ENCODE measurements around the gene ATP6V1G1.
A peak's percentile ranks its signal among the peaks of the same experiment; 100 is the strongest.
"Not testable (repeated sequence)": the region's sequence is repeated elsewhere in the genome, so short reads cannot be mapped to it uniquely, and the experiment has no call there.

ATP6V1G1 gene

GRCh38 chr9:114591291-114591787 lies 3.8 kb downstream of the ATP6V1G1 start:
- Mint-ChIP-seq H3K27ac (peak overlapping the region; percentile 89), H3K36me3 (peaks cover 59% of the 10 kb centered on the region), H3K4me1 (peaks cover 64% of the 10 kb centered on the region), H3K27me3 (peaks cover 3% of the 10 kb centered on the region), H3K9me3 (no peaks in the 10 kb centered on the region), H3K4me3 (peak overlapping the region; percentile 50)
- CTCF ChIA-PET, result interaction anchor here (0.6 to 7.1 kb wide), 13 partner anchors 19 to 186 kb away, joined by 3 to 166 read pairs (median 10); partner anchors contain the start of gene TMEM268
- DNase-seq, result no peak

DNA sequence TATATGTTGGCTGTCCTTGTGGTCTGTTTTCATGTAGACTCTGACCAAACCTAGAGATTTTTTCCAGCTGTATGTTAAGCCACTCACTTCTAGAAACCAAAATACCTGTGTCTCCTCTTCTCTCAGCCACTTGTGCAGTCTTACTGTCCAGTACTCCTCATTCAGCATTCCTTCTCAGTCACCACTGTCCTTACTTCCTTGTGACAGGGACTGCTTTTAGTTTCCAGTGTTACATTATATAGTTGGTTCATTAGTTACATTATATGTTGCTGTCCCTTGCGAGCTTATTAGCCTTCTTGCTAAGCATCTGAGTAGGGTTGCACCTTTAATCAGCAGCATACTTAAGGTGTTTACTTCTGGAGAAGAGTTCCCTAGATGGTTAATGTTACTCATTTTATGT lies 4.3 kb downstream of the ATP6V1G1 start:
- CTCF ChIA-PET, result interaction anchor here (0.6 to 7.1 kb wide), 25 partner anchors 9 to 423 kb away, joined by 3 to 166 read pairs (median 6); partner anchors contain the start of genes TMEM268 and WHRN
- no peak for DNase-seq
- peaks cover 63% of the 10 kb centered on the region for H3K36me3 Mint-ChIP-seq
- no peaks in the 10 kb centered on the region for H3K9me3 Mint-ChIP-seq
- peaks cover 66% of the 10 kb centered on the region for H3K4me1 Mint-ChIP-seq
- peak overlapping the region; percentile 89 for H3K27ac Mint-ChIP-seq
- peaks cover 3% of the 10 kb centered on the region for H3K27me3 Mint-ChIP-seq
- H3K4me3 Mint-ChIP-seq, result peak overlapping the region; percentile 50

DNA sequence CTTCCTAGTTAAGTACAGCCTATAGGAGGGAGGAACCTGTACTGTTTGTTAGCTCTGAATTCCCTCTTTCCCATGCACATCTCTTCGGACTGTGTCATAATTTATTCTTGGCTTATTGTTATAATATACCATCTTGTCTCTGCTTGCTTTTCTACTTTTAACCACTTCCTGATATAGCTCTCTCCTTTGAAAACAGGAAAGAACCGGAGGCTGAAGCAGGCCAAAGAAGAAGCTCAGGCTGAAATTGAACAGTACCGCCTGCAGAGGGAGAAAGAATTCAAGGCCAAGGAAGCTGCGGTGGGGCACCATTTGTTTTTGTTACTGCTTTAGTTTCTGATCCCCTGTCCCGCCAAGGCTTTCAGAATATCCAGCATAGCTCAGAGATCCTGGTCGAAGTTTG lies 4.8 kb downstream of the ATP6V1G1 start:
- Mint-ChIP-seq H3K27ac (peak overlapping the region; percentile 89), H3K9me3 (no peaks in the 10 kb centered on the region), H3K27me3 (peaks cover 3% of the 10 kb centered on the region), H3K36me3 (peaks cover 66% of the 10 kb centered on the region), H3K4me3 (peak overlapping the region; percentile 50), H3K4me1 (peaks cover 62% of the 10 kb centered on the region)
- CTCF ChIA-PET, result interaction anchor here (0.6 to 7.1 kb wide), 29 partner anchors 9 to 569 kb away, joined by 3 to 166 read pairs (median 6); partner anchors contain the start of genes TMEM268 and WHRN
- DNase-seq, result peak; percentile 81

GRCh38 chr9:114594136-114594535 lies 6.6 kb downstream of the ATP6V1G1 start:
- Mint-ChIP-seq H3K4me3 (no peak overlapping the region), H3K4me1 (peaks cover 57% of the 10 kb centered on the region), H3K27me3 (no peaks in the 10 kb centered on the region), H3K9me3 (no peaks in the 10 kb centered on the region), H3K36me3 (peaks cover 67% of the 10 kb centered on the region), H3K27ac (no peak overlapping the region)
- no peak for DNase-seq
- CTCF ChIA-PET, result interaction anchor here (1.3 to 7.1 kb wide), 2 partner anchors 60 to 90 kb away, joined by 4 to 166 read pairs; no protein-coding TSS in a partner anchor

GRCh38 chr9:114600502-114601248 lies 13.1 kb downstream of the ATP6V1G1 start:
- not testable (repeated sequence) for H3K27me3 Mint-ChIP-seq, H3K27ac Mint-ChIP-seq, H3K4me3 Mint-ChIP-seq, DNase-seq
- Mint-ChIP-seq H3K9me3 (peaks cover 15% of the 10 kb centered on the region), H3K36me3 (peaks cover 61% of the 10 kb centered on the region), H3K4me1 (peaks cover 10% of the 10 kb centered on the region)
- CTCF ChIA-PET, result interaction anchor here (2.2 kb wide), 1 partner anchor 52 kb away, joined by 10 read pairs; no protein-coding TSS in a partner anchor

DNA sequence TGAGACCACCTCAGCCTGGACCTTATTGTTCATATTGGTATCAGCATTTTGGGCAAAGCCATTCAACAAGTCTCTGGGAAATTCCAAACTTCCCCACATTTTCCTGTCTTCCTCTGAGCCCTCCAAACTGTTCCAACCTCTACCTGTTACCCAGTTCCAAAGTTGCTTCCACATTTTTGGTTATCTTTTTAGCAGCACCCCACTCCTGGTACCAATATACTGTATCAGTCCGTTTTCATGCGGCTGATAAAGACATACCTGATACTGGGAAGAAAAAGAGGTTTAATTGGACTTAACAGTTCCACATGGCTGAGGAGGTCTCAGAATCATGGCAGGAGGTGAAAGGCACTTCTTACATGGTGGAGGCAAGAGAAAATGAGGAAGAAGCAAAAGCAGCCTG lies 14.2 kb downstream of the ATP6V1G1 start:
- Mint-ChIP-seq H3K36me3 (peaks cover 53% of the 10 kb centered on the region), H3K27ac (peak overlapping the region; percentile 67)

DNA sequence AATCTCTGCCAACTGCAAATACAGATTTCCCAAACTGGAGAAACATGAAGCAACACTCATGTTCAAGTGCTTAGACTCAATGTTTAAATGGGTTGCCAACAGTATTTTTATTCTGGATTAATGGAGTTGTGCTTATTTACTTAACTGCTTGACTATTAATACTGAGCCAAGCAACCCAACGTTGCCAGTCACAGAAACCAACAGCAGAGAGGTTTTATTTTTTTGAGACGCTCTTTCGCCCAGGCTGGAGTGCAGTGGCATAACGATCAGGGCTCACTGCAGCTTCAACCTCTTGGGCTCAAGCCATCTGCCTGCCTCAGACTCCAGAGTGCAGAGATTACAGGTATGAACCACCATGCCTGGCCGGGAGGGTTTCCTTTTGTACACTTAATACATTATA lies 15.1 kb downstream of the ATP6V1G1 start:
- Mint-ChIP-seq H3K4me3 (no peak overlapping the region), H3K36me3 (peaks cover 48% of the 10 kb centered on the region), H3K9me3 (peaks cover 15% of the 10 kb centered on the region), H3K27me3 (no peaks in the 10 kb centered on the region), H3K27ac (no peak overlapping the region), H3K4me1 (no peaks in the 10 kb centered on the region)
- CTCF ChIA-PET, result interaction anchor here (2.0 kb wide), 1 partner anchor 10 kb away, joined by 9 read pairs; no protein-coding TSS in a partner anchor
- no peak for DNase-seq

More for the DNA sequence above, 14.2 kb downstream of the ATP6V1G1 start:
- H3K4me3 Mint-ChIP-seq, CTCF ChIA-PET, DNase-seq, H3K27me3 Mint-ChIP-seq, H3K4me1 Mint-ChIP-seq: not testable (repeated sequence)
- H3K9me3 Mint-ChIP-seq, result peaks cover 15% of the 10 kb centered on the region

GRCh38 chr9:114603248-114603647 lies 15.7 kb downstream of the ATP6V1G1 start:
- peaks cover 44% of the 10 kb centered on the region for H3K36me3 Mint-ChIP-seq
- no peaks in the 10 kb centered on the region for H3K4me1 Mint-ChIP-seq
- no peak overlapping the region for H3K27ac Mint-ChIP-seq
- CTCF ChIA-PET, result interaction anchor here (1.1 to 2.0 kb wide), 2 partner anchors 9 to 11 kb away, joined by 3 to 9 read pairs; no protein-coding TSS in a partner anchor
- peaks cover 15% of the 10 kb centered on the region for H3K9me3 Mint-ChIP-seq
- H3K4me3 Mint-ChIP-seq, result no peak overlapping the region
- no peak for DNase-seq
- no peaks in the 10 kb centered on the region for H3K27me3 Mint-ChIP-seq

DNA sequence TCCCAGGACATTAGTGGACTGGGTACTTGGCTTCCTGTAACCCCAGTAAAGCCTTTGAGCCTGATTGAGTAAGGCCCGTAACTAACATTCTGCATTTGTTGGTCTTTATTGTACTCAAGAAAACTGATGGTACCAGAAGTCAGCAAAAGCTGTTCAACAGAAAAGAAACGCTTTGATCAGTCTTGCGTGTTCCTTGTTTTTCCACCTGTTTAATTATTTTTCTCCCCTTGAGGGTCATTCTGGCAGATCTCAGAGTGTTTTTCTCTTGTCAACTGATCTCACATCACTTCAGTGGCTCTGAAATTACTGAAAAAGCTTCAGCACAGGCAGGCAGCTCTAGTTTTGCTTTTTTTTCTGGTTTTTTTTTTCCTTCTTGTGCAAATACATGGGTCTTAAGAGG lies 17.4 kb downstream of the ATP6V1G1 start:
- H3K4me1 Mint-ChIP-seq, result peaks cover 7% of the 10 kb centered on the region
- no peak overlapping the region for H3K4me3 Mint-ChIP-seq
- CTCF ChIA-PET, result interaction anchor here (1.0 kb wide), 1 partner anchor 49 kb away, joined by 5 read pairs; no protein-coding TSS in a partner anchor
- peaks cover 15% of the 10 kb centered on the region for H3K9me3 Mint-ChIP-seq
- peaks cover 31% of the 10 kb centered on the region for H3K36me3 Mint-ChIP-seq
- peak overlapping the region; percentile 51 for H3K27ac Mint-ChIP-seq
- H3K27me3 Mint-ChIP-seq, result no peaks in the 10 kb centered on the region
- no peak for DNase-seq

GRCh38 chr9:114606068-114606467 lies 18.5 kb downstream of the ATP6V1G1 start:
- CTCF ChIA-PET, result interaction anchor here (0.9 to 1.7 kb wide), 2 partner anchors 13 to 47 kb away, joined by 4 to 6 read pairs; no protein-coding TSS in a partner anchor
- H3K9me3 Mint-ChIP-seq, result peaks cover 12% of the 10 kb centered on the region
- H3K4me3 Mint-ChIP-seq, result no peak overlapping the region

GRCh38 chr9:114606597-114607207 lies 19.1 kb downstream of the ATP6V1G1 start:
- Mint-ChIP-seq H3K27ac (no peak overlapping the region), H3K4me1 (peaks cover 17% of the 10 kb centered on the region), H3K27me3 (no peaks in the 10 kb centered on the region), H3K36me3 (peaks cover 15% of the 10 kb centered on the region), H3K4me3 (no peak overlapping the region), H3K9me3 (peaks cover 7% of the 10 kb centered on the region)
- no peak for DNase-seq
- CTCF ChIA-PET, result interaction anchor here (0.9 to 1.7 kb wide), 2 partner anchors 14 to 47 kb away, joined by 4 to 6 read pairs; no protein-coding TSS in a partner anchor

More at GRCh38 chr9:114606068-114606467, 18.5 kb downstream of the ATP6V1G1 start:
- H3K27ac Mint-ChIP-seq, result no peak overlapping the region
- peaks cover 16% of the 10 kb centered on the region for H3K4me1 Mint-ChIP-seq
- peaks cover 21% of the 10 kb centered on the region for H3K36me3 Mint-ChIP-seq
- no peaks in the 10 kb centered on the region for H3K27me3 Mint-ChIP-seq
- no peak for DNase-seq

DNA sequence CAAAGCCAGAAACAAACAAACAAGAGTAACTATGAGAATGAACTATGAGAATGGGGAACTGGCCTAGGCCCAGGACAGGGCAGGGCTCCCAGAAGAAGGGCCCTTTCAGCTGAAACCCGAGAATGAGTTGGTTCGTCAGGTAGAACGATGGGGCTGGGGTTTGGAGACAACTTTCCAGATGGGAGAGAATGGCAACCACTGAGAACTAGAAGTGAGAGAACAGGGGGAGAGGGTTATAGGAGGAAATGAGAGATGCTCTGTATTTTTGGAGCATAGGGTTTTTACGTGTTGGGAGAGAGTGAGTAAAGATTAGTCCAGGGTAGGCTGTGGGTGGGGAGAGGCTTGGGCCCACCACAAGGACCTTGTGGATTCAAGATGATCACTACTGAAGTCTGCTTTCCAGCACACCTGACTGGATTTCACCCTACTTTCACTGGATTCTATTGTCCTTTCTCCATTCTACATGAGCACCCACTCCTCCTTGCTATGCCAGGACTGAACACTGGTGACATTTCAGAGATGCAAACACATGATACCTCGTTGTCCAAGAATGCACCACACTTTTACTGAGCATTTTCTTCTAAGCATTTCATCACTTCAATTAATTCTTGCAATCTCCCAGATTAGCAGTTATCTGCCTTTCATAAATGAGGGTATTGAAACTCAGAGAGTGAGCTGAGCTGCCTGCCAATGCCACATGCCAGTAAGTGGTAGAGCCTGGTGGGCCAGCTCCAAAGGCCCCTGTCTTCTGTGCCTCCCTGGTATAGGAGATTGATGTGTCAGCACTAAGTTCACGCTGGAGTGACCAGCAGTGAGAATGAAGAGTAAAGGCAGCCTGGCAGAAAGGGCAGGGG lies 20.3 kb downstream of the ATP6V1G1 start:
- DNase-seq, result no peak
- Mint-ChIP-seq H3K9me3 (no peaks in the 10 kb centered on the region), H3K27ac (no peak overlapping the region), H3K36me3 (peaks cover 10% of the 10 kb centered on the region), H3K27me3 (no peaks in the 10 kb centered on the region), H3K4me3 (no peak overlapping the region), H3K4me1 (peaks cover 27% of the 10 kb centered on the region)
- CTCF ChIA-PET, result interaction anchor here (1.7 kb wide), 1 partner anchor 15 kb away, joined by 6 read pairs; no protein-coding TSS in a partner anchor

DNA sequence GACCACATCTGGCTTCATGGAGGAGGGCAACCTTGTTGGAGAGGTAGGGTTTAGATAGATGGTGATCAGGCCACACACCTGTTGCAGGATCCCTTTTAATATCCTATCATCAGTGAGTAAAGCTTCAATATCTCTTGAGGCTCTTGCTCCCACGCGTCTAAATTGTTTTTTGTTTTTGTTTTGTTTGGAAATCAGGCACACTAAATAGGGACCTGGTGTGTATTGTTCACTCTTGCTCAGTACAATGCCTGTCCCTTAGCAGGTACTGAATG lies 20.9 kb downstream of the ATP6V1G1 start:
- Mint-ChIP-seq H3K27me3 (no peaks in the 10 kb centered on the region), H3K36me3 (peaks cover 14% of the 10 kb centered on the region), H3K4me1 (peaks cover 33% of the 10 kb centered on the region), H3K4me3 (no peak overlapping the region), H3K9me3 (no peaks in the 10 kb centered on the region), H3K27ac (no peak overlapping the region)
- no peak for DNase-seq
- CTCF ChIA-PET, result no interaction called here

All from activated naive CD4-positive, alpha-beta T cell treated with anti-CD3 and anti-CD28 coated beads, Interleukin-2, amount 10 ng/mL, durations not matched to agents 7 days and 5 days (primary cell).